Measurements from ENCODE around the gene SMYD3. TPM values are rescaled to one million over a fixed set of nuclear protein-coding genes. Genes with fewer than 3 reads are reported as not detected.

The SMYD3 gene
- total RNA-seq, 1 experiment from 2014 or later = 25.5 TPM

DNA sequence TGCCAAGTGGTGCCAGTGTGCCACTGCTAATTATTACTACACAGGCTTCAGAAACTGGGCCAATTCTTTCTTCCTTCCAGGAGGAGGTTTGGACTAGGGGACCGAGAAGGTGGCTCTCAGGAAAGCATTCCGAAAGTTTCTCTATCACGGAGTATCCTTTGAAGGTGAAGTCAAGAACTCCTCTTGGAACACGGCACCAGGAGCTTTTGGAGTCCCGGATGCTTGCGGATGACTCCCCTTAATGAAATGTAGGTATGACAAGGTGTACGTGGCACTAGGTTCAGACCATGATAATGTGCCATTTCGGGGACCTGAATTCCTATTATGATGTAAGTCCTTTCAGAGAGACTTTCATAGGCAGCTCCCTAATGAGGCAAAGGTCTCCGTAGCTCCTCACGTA, 718.2 kb downstream of the SMYD3 start:
- H3K79me1 ChIP-seq (ENCODE audit: insufficient read depth, low read depth, low read length, poor library complexity, severe bottlenecking) = no peaks in the 10 kb centered on the region
- H3K4me2 ChIP-seq (ENCODE audit: insufficient read depth, insufficient read length, low read length) = no peak overlapping the region
- no peaks in the 10 kb centered on the region for H3K27me3 ChIP-seq (ENCODE audit: insufficient read depth, low read length)
- H3K27me3 Mint-ChIP-seq (ENCODE audit: low read depth) = no peaks in the 10 kb centered on the region
- no peak overlapping the region for H2BK120ac ChIP-seq (ENCODE audit: low read depth, low read length, poor library complexity, severe bottlenecking)
- no peak overlapping the region for H3K4ac ChIP-seq (ENCODE audit: low read depth, low read length)
- peak overlapping the region in 1 of 3 experiments; percentile 38; a peak in 1 of 7 replicates for H3K27ac Mint-ChIP-seq
- H2BK20ac ChIP-seq (ENCODE audit: low read depth, low read length, poor library complexity, severe bottlenecking) = no peak overlapping the region
- no peak overlapping the region for H3K23ac ChIP-seq (ENCODE audit: insufficient read length, low read depth, low read length)
- no peaks in the 10 kb centered on the region for H3K79me2 ChIP-seq (ENCODE audit: insufficient read depth, low read length)
- no peak overlapping the region for H2BK15ac ChIP-seq (ENCODE audit: low read depth, low read length)
- H3K14ac ChIP-seq (ENCODE audit: insufficient read depth, low read length) = no peak overlapping the region
- no peak overlapping the region for H2AK5ac ChIP-seq (ENCODE audit: insufficient read length, low read length)
- no peaks in the 10 kb centered on the region for H3K23me2 ChIP-seq (ENCODE audit: insufficient read length, low read depth, low read length, poor library complexity, severe bottlenecking)
- H4K8ac ChIP-seq (replicated peaks; ENCODE audit: insufficient read length, low read depth, low read length) = no peak overlapping the region
- no peak overlapping the region for H2BK12ac ChIP-seq (ENCODE audit: insufficient read length, low read depth, low read length)
- no peak overlapping the region for H4K5ac ChIP-seq (ENCODE audit: insufficient read length, low read depth, low read length)
- H3K4me1 ChIP-seq (ENCODE audit: insufficient read depth, low read length) = no peaks in the 10 kb centered on the region
- TF ChIP-seq, protein P1, sequence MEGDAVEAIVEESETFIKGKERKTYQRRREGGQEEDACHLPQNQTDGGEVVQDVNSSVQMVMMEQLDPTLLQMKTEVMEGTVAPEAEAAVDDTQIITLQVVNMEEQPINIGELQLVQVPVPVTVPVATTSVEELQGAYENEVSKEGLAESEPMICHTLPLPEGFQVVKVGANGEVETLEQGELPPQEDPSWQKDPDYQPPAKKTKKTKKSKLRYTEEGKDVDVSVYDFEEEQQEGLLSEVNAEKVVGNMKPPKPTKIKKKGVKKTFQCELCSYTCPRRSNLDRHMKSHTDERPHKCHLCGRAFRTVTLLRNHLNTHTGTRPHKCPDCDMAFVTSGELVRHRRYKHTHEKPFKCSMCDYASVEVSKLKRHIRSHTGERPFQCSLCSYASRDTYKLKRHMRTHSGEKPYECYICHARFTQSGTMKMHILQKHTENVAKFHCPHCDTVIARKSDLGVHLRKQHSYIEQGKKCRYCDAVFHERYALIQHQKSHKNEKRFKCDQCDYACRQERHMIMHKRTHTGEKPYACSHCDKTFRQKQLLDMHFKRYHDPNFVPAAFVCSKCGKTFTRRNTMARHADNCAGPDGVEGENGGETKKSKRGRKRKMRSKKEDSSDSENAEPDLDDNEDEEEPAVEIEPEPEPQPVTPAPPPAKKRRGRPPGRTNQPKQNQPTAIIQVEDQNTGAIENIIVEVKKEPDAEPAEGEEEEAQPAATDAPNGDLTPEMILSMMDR (conservative IDR thresholded peaks at IDR 0.05) = no peak
- H3K4me1 Mint-ChIP-seq = peaks cover 2 to 5% of the 10 kb centered on the region in 2 experiments
- no peak overlapping the region for H3T11ph ChIP-seq (ENCODE audit: low read length)
- no peaks in the 10 kb centered on the region; a peak in 1 of 7 replicates for H3K36me3 Mint-ChIP-seq (ENCODE audit: insufficient read depth in 1 of 3, low read depth in 3 of 3)
- no peak overlapping the region for H2AFZ ChIP-seq (ENCODE audit: low read length)
- no peak overlapping the region for H3K18ac ChIP-seq (ENCODE audit: insufficient read length, low read depth, low read length)
- no peak overlapping the region for H3K27ac ChIP-seq (ENCODE audit: insufficient read length, low read depth, low read length)
- no peak for DNase-seq
- no peaks in the 10 kb centered on the region for H3K9me3 Mint-ChIP-seq
- no peak overlapping the region for H3K56ac ChIP-seq (ENCODE audit: insufficient read length, low read depth, low read length)
- WGBS (ENCODE audit: extremely low coverage, insufficient read length, low lambda C conversion rate) = no CpG with 5 or more reads among the region's 10 CpGs
- no peak overlapping the region for H3K4me3 Mint-ChIP-seq
- no peak overlapping the region for H3K9ac ChIP-seq (ENCODE audit: extremely low read depth, insufficient read length, low read length)
- H4K91ac ChIP-seq (ENCODE audit: insufficient read length, low read depth, low read length) = no peak overlapping the region
- H4K20me1 ChIP-seq (ENCODE audit: control insufficient read depth, insufficient read depth, insufficient read length) = no peaks in the 10 kb centered on the region
- H2BK5ac ChIP-seq (ENCODE audit: insufficient read length, low read length) = no peak overlapping the region
- no peaks in the 10 kb centered on the region for H3K9me3 ChIP-seq (ENCODE audit: control insufficient read depth, low read depth, low read length)

Measured in H9 (cell line).